Measurements from ENCODE around the gene KCNH2.

Gene KCNH2

DNA sequence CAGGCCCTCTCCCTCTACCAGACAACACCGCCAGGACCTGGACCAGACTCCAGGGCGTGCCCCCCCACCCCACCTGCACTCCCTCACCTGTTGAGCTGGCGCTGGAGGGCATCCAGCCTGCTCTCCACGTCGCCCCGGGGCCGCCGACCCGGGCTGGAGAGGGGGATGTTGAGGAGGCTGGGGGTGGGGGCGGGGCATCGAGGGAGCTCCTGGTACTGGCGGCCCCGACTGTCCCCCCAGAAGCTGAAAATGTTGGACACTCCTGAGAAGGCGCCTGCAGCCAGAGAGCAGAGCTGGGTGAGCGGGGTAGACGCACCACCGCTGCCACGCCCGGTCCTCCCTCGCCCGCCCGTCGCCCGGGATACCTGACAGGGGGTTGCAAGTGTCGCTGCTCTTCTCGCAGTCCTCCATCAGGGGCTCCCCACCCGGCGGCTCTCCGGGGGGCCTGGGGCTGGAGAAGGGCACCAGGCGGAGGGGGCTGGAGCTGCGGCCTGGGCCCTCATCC lies 30.8 kb downstream of the KCNH2 start:
- Histone ChIP-seq H3K36me3 (no peaks in the 10 kb centered on the region), H3K27me3 (peaks cover 48% of the 10 kb centered on the region)
- TF ChIP-seq, protein P1, sequence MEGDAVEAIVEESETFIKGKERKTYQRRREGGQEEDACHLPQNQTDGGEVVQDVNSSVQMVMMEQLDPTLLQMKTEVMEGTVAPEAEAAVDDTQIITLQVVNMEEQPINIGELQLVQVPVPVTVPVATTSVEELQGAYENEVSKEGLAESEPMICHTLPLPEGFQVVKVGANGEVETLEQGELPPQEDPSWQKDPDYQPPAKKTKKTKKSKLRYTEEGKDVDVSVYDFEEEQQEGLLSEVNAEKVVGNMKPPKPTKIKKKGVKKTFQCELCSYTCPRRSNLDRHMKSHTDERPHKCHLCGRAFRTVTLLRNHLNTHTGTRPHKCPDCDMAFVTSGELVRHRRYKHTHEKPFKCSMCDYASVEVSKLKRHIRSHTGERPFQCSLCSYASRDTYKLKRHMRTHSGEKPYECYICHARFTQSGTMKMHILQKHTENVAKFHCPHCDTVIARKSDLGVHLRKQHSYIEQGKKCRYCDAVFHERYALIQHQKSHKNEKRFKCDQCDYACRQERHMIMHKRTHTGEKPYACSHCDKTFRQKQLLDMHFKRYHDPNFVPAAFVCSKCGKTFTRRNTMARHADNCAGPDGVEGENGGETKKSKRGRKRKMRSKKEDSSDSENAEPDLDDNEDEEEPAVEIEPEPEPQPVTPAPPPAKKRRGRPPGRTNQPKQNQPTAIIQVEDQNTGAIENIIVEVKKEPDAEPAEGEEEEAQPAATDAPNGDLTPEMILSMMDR (IDR thresholded peaks at IDR 0.05) = no peak

GRCh38 chr7:150946421-150947240 lies 31.5 kb downstream of the KCNH2 start:
- TF ChIP-seq, protein P1 (IDR thresholded peaks at IDR 0.05) = no peak
- peaks cover 48% of the 10 kb centered on the region for H3K27me3 ChIP-seq
- no peaks in the 10 kb centered on the region for H3K36me3 ChIP-seq
- H3K4me1 ChIP-seq (ENCODE audit: control insufficient read depth in 1 of 2, insufficient read depth in 1 of 2, low read depth in 1 of 2, low read length in 1 of 2) = no peaks in the 10 kb centered on the region
- no peaks in the 10 kb centered on the region for H3K9me3 ChIP-seq
- no peak overlapping the region for H3K4me3 ChIP-seq (ENCODE audit: low read depth in 1 of 2, low read length in 1 of 2)
- no peak overlapping the region for H3K27ac ChIP-seq

More for the DNA sequence above, 30.8 kb downstream of the KCNH2 start:
- no peaks in the 10 kb centered on the region for H3K9me3 ChIP-seq
- no peak overlapping the region for H3K27ac ChIP-seq
- H3K4me1 ChIP-seq (ENCODE audit: control insufficient read depth in 1 of 2, insufficient read depth in 1 of 2, low read depth in 1 of 2, low read length in 1 of 2) = no peaks in the 10 kb centered on the region
- no peak overlapping the region for H3K4me3 ChIP-seq (ENCODE audit: low read depth in 1 of 2, low read length in 1 of 2)

- Histone ChIP-seq H3K36me3 (no peaks in the 10 kb centered on the region), H3K4me3 (ENCODE audit: low read depth in 1 of 2, low read length in 1 of 2) (no peak overlapping the region), H3K27ac (no peak overlapping the region), H3K4me1 (ENCODE audit: control insufficient read depth in 1 of 2, insufficient read depth in 1 of 2, low read depth in 1 of 2, low read length in 1 of 2) (no peaks in the 10 kb centered on the region), H3K9me3 (no peaks in the 10 kb centered on the region), H3K27me3 (peaks cover 48% of the 10 kb centered on the region)
- TF ChIP-seq, protein P1 (IDR thresholded peaks at IDR 0.05) = no peak
Observed at GRCh38 chr7:150945853-150946420, 32.2 kb downstream of the KCNH2 start.

GRCh38 chr7:150945171-150945852 lies 32.8 kb downstream of the KCNH2 start:
- Histone ChIP-seq H3K27ac (no peak overlapping the region), H3K27me3 (peaks cover 50% of the 10 kb centered on the region), H3K4me1 (ENCODE audit: control insufficient read depth in 1 of 2, insufficient read depth in 1 of 2, low read depth in 1 of 2, low read length in 1 of 2) (no peaks in the 10 kb centered on the region), H3K36me3 (no peaks in the 10 kb centered on the region), H3K9me3 (no peaks in the 10 kb centered on the region), H3K4me3 (ENCODE audit: low read depth in 1 of 2, low read length in 1 of 2) (no peak overlapping the region)
- TF ChIP-seq, protein P1 (IDR thresholded peaks at IDR 0.05) = no peak

- TF ChIP-seq, protein P1 (IDR thresholded peaks at IDR 0.05) = no peak
- Histone ChIP-seq H3K27ac (no peak overlapping the region), H3K27me3 (peaks cover 53% of the 10 kb centered on the region), H3K4me1 (ENCODE audit: control insufficient read depth in 1 of 2, insufficient read depth in 1 of 2, low read depth in 1 of 2, low read length in 1 of 2) (no peaks in the 10 kb centered on the region), H3K36me3 (no peaks in the 10 kb centered on the region), H3K4me3 (ENCODE audit: low read depth in 1 of 2, low read length in 1 of 2) (no peak overlapping the region), H3K9me3 (no peaks in the 10 kb centered on the region)
Observed at GRCh38 chr7:150944066-150945042, 33.8 kb downstream of the KCNH2 start.
